Testis (tissue), 5 donors: ENCODE results near the gene FAM209B. TPM values are rescaled to one million over a fixed set of nuclear protein-coding genes. Genes with fewer than 3 reads are reported as not detected.
A peak's percentile ranks its signal among the peaks of the same experiment; 100 is the strongest.
"Not testable (repeated sequence)": the region's sequence is repeated elsewhere in the genome, so short reads cannot be mapped to it uniquely, and the experiment has no call there.

Experiments
- DNase-seq: peaks from one replicate; pipeline ENCODE4 v3.0.0-alpha.2; 2019
- H3K27ac ChIP-seq, 2 donors: fragments of 200-600 bp; sonication (generic); one replicate each; pipeline ENCODE4 v1.5.1; 2019
- H3K27me3 ChIP-seq: fragments of 200-600 bp; sonication (generic); one replicate; pipeline ENCODE4 v1.5.1; 2019
- H3K36me3 ChIP-seq: fragments of 200-600 bp; sonication (generic); one replicate; pipeline ENCODE4 v1.5.1; 2017; ENCODE audit warnings: low read depth; ENCODE audit errors: missing control alignments
- H3K4me1 ChIP-seq: fragments of 200-600 bp; sonication (generic); one replicate; pipeline ENCODE4 v1.5.1; 2019
- H3K4me3 ChIP-seq, 2 donors: fragments of 200-600 bp; sonication (generic); one replicate each; pipeline ENCODE4 v1.5.1; 2017 to 2019
- H3K9me3 ChIP-seq: fragments of 200-600 bp; sonication (generic); one replicate; pipeline ENCODE4 v1.5.1; 2017
- CTCF ChIP-seq, 3 experiments: fragments of 450-650 bp in 2 of 3; fragments of 200-600 bp in 1 of 3; sonication (generic) in 1 of 3; IDR thresholded peaks; one replicate each; pipeline ENCODE4 v1.5.1; 2016 to 2019; ENCODE audit warnings: antibody characterized with exemption in 3 of 3, mild to moderate bottlenecking in 2 of 3, moderate library complexity in 1 of 3
- POLR2A ChIP-seq: fragments of 450-650 bp; IDR thresholded peaks from one replicate; pipeline ENCODE4 v1.6.1; 2017; ENCODE audit warnings: antibody characterized with exemption, mild to moderate bottlenecking, moderate library complexity
- WGBS, 2 donors: methylation state at CpG; one replicate each; pipeline ENCODE4 v1.1.5; 2018; 5-methylcytosine and 5-hydroxymethylcytosine counted together
- intact Hi-C: fragments of 100-400 bp; cut with DNase I; formaldehyde crosslinking; loops from one replicate; pipeline ENCODE4 v1.15.1; 2023; ENCODE audit warnings: low total_unique reads
- long read RNA-seq, 2 donors: transcript quantifications; one replicate each; lab custom pipeline, GENCODE V29; 2026
- polyA plus RNA-seq: library from polyadenylated mRNA; stranded (reverse); fragments of 350-450 nt; fragmentation: Illumina TruSeq; extraction: RNeasy Lipid Tissue Mini Kit (QIAGEN cat#74804); gene quantifications from one replicate; pipeline ENCODE4 v1.2.3, GENCODE V29; 2014; ENCODE audit warnings: low read depth, low replicate concordance; ENCODE audit not compliant: insufficient read depth
- total RNA-seq, 2 donors: library from RNA; depleted of rRNA; stranded (reverse); fragments of >200 nt; gene quantifications; one replicate each; pipeline ENCODE4 v1.2.3, GENCODE V29; 2016

Gene FAM209B, protein sequence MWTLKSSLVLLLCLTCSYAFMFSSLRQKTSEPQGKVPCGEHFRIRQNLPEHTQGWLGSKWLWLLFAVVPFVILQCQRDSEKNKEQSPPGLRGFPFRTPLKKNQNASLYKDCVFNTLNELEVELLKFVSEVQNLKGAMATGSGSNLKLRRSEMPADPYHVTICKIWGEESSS
- 10 to 100 TPM; 50.7 to 89.4 TPM for total RNA-seq
- polyA plus RNA-seq = 153 TPM
- long read RNA-seq, donor 1 = 0 reads
- long read RNA-seq, donor 2 = 0 reads

GRCh38 chr20:56532946-56533345, at the start of gene FAM209B:
Gene FAM209B, plus strand, starts transcription at chr20:56533246. Its CDS starts 96 bp downstream, at chr20:56533342.
- H3K27ac ChIP-seq, H3K27me3 ChIP-seq, H3K9me3 ChIP-seq, H3K36me3 ChIP-seq, H3K4me1 ChIP-seq, intact Hi-C loops, H3K4me3 ChIP-seq, DNase-seq: not testable (repeated sequence)
- WGBS, 2 donors = 94 to 95% methylated on average over 8 to 9 of the region's 9 CpGs

DNA sequence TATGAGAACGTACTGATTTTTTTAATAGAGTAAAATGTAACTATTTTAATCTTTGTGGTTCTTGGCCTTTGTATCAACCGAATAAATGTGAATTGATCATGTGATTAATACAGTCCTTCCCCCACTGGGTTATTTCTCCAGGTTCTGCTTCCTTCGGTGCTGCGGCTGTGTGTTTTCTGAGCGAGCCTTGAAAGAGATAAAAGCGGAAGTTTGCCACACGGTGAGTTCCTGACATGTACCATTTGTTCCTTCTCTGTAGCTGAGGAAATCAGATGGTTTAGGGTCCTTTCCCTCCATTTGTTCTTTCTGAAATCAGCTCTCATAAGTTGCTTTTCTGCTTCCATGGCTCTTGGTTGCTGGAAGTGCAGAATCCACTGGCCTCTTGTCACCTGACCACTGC, 49.1 kb upstream of the FAM209B start:
- no peak overlapping the region for H3K4me3 ChIP-seq
- H3K27ac ChIP-seq = peak overlapping the region; percentile 35 to 60
- no peaks in the 10 kb centered on the region for H3K9me3 ChIP-seq
- no peaks in the 10 kb centered on the region for H3K4me1 ChIP-seq
- peak; percentile 48 for DNase-seq
- H3K27me3 ChIP-seq = no peaks in the 10 kb centered on the region
- WGBS, 2 donors = 51 to 74% methylated on average over 7 of the region's 7 CpGs
- no peak for TF ChIP-seq POLR2A
- no peak for TF ChIP-seq CTCF (IDR thresholded peaks at IDR 0.05)
- no peaks in the 10 kb centered on the region for H3K36me3 ChIP-seq
- intact Hi-C loops = no loop called here

- no peaks in the 10 kb centered on the region for H3K4me1 ChIP-seq
- H3K27me3 ChIP-seq = no peaks in the 10 kb centered on the region
- no peaks in the 10 kb centered on the region for H3K36me3 ChIP-seq
- no peak overlapping the region for H3K4me3 ChIP-seq
- H3K27ac ChIP-seq = no peak overlapping the region
- H3K9me3 ChIP-seq = no peaks in the 10 kb centered on the region
- 76 to 81% methylated on average over 11 of the region's 11 CpGs for WGBS, 2 donors
- no peak for TF ChIP-seq CTCF (IDR thresholded peaks at IDR 0.05)
- TF ChIP-seq POLR2A = no peak
- intact Hi-C loops = no loop called here
- no peak for DNase-seq
Measured at GRCh38 chr20:56487216-56487615, 45.8 kb upstream of the FAM209B start.

DNA sequence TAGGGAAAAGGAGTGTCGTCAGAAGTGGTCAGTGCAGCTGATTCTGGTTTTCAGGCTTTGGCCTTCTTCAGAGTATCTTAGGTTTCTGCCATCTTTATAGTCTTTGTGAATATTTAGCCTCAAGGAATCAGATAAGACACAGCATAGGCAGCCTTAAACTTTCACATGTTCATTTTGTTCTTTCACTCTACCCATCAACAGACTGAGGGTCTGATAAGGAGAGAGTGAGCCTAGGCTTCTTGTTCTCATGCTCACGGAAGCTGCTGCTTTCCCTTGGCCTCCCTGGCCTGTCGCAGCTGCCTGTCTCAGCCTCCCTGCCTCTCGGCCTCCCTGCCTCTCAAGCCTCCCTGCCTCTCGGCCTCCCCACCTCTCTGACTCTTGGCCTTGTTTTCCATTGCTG, 44.5 kb upstream of the FAM209B start:
- H3K36me3 ChIP-seq = no peaks in the 10 kb centered on the region
- H3K27ac ChIP-seq = no peak overlapping the region
- DNase-seq = no peak
- H3K9me3 ChIP-seq = no peaks in the 10 kb centered on the region
- WGBS, 2 donors = 79 to 85% methylated on average over 5 of the region's 5 CpGs
- TF ChIP-seq POLR2A = no peak
- no peak for TF ChIP-seq CTCF (IDR thresholded peaks at IDR 0.05)
- intact Hi-C loops = no loop called here
- H3K4me1 ChIP-seq = no peaks in the 10 kb centered on the region
- no peak overlapping the region for H3K4me3 ChIP-seq
- no peaks in the 10 kb centered on the region for H3K27me3 ChIP-seq

DNA sequence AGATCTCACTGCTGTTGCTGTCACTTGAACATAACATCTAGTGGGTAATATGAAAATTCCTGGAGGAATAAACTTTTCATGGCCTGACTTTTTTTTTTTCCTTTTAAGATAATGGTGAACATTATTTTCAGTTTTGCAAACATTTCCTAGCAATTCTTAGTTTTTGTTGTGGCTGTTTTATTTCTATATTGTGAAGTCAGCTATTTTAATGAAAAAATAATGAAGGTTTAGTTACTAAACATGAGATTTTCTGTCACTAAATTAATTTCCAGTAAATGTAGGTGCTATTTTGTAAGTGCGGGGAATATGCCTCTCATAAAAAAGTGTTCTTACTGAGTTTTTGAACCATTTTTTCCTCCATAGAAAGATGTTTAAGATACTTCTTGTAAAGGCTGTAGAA, 31.9 kb upstream of the FAM209B start:
- TF ChIP-seq POLR2A (no peak), CTCF (IDR thresholded peaks at IDR 0.05) (no peak)
- WGBS, 2 donors = 97 to 100% methylated on average over 1 of the region's 1 CpG

More for the DNA sequence above, 31.9 kb upstream of the FAM209B start:
- Histone ChIP-seq H3K9me3 (no peaks in the 10 kb centered on the region), H3K27me3 (no peaks in the 10 kb centered on the region), H3K4me3 (no peak overlapping the region), H3K4me1 (no peaks in the 10 kb centered on the region), H3K27ac (peak overlapping the region in 1 of 2 donors; percentile 9), H3K36me3 (no peaks in the 10 kb centered on the region)
- no peak for DNase-seq
- intact Hi-C loops = no loop called here
